Stimulated activated CD4-positive, alpha-beta T cell treated with anti-CD3 and anti-CD28 coated beads, Interleukin-15, amount 100 ng/mL, for 48 hours (primary cell): ENCODE data around the gene GPR55.

Source experiments
- DNase-seq, 2 donors: peaks; one replicate each; pipeline ENCODE4 v3.0.0-alpha.2; 2020; ENCODE audit warnings: low read depth in 2 of 2

GPR55 gene

DNA sequence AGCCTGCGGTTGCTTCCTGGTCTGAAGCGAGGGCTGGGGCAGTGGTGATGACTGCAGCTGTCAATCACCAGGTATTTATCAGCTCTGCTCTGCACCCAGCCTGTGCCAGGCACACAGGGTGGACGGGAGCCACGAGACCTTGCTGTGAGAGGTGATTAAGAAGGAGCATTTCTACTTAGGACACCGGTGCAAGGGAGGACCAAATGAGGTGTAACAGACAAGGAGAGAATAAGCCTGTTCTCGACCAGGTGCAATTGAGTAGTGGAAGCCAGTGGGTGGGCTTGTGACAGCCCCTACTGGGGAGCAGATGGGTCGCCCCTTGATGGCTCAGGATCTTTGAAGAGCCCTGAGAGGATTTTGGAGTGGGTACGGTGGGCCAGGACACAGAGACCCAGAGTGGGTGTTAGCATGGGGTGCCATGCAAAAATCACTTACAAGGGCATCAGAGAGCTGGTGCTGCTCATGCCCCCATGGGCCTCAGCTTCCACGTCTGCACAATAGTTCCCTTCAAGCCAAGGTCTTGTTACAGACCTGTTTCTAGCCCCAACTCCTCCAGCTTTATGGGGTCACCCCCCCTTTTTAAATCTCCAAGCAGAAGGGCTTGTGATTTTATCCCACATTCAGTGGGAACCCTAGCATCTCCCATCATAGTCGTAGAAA lies 24.6 kb downstream of the GPR55 start:
- DNase-seq: no peak

DNA sequence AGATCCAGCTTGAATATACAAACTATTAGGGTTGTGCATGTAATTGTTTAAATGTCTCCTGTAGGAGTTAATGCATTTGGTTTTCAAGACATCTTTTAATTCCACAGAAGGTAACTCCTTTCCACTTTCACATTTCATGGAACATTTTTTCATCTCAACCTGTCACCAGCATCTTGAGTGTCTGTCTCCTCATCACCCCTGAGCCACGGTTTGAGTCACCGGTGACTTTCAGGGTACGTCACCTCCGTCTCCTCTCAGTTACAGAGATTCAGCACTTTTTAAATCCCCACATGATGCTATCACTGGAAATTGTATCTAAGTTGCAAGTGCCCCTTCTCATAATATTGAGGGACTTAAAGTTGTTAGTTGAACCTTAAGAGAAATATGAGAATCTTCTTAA lies 25.3 kb downstream of the GPR55 start:
- DNase-seq: peak; percentile 63 to 66

DNA sequence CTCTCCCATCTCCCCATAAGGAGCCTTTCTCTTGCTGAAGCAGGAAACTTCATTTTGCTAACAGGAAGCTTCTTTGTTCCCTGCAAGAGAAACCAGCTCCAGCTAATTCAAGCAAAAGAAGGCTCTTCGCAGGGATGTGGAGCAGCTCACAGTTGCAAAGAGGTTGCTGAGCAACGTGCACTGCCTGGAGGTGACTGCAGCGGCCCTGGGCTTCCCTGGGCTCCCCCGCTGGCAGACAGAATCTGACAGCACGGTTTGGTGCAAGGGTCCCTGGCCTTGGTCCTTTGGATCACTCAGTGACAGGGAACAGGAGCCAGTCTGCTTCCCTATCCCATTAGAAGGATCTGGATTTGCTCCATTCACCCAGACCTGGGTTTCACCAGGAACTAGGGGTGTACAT lies 25.8 kb downstream of the GPR55 start:
- no peak for DNase-seq

DNA sequence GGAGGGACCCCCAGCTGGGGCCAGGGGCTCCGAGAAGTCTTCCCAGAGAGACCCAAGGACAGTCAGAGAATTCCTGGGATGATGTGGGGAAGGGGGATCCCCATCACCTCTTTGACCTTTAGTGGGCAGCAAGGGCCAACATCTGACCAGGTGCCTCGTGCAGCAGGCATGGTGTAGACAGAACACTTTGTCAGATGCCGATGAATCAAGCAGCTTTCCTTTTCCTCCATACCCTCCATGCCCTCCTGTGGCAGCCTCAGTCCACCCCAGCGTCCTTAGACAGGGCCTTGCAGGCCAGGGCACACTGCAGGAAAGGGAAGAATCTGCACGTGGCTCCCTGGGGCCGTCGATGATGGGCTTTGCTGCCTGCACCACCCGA lies 26.3 kb downstream of the GPR55 start:
- DNase-seq: no peak

DNA sequence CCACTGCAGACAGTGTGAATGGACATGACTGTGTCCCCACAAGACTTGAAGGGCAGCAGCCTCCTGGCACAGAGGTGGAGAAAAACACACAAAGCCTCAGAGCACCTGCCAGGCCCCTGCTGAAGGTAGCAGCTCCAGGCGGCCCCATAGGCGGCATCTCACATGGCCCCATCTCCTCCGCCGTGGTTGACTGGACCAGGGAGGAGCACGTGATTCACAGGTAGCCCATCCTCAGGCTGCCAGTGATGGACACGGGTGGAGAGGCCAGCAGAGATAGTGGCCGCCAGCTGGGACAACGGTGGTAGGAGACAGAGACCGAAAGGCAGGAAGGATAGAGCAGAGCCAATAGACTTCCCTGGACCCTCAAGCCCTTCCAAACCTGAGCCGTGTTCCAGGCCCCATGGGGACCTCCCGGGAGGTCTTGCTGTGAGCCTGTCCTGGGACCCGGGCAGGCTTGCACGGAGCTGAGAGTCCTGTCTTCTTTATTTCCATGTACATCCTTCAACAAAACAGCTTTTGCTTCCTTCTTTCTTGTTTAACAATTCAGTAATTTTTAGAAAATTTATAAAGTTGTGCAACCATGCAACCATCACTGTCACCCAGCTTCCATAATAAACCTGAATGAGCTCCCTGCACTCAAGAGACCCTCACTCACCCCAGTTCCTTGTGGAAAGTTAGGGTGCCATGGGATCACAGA lies 26.9 kb downstream of the GPR55 start:
- no peak for DNase-seq

DNA sequence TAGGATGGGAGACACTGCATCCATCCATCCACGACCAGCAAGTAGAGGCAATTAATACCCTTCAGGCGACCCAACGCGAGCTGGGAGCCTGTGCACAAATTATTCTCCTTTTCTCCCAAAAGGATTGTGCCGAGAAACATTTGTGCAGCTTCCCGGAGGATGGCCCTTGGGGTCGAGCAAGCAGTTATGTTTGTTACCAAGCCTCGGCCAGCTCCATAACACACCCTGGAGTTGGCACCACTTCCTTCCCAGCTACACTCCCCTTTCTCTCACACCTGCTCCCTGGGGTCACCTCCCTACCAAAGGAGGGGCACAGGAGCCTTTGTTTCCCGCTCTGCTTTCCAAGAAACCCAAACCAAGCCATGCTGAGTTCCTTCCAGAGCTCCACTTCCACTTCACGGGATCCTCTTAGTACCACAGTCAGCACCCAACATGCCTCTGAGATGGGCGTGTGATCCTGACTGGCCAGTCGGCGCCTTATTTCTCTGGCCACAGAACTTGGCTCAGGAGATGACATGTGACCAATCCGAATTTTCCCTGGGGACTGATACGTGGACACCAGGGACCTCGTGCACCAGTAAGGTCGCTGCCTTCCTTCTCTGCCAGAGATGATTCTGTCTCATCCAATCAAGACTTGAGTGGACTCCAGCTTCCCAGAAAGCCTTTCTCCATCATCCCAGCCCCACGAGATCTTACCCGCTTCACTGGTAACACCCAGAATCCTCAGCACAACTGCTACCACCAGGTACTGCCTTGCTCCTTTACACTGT lies 28.5 kb downstream of the GPR55 start:
- DNase-seq: no peak

DNA sequence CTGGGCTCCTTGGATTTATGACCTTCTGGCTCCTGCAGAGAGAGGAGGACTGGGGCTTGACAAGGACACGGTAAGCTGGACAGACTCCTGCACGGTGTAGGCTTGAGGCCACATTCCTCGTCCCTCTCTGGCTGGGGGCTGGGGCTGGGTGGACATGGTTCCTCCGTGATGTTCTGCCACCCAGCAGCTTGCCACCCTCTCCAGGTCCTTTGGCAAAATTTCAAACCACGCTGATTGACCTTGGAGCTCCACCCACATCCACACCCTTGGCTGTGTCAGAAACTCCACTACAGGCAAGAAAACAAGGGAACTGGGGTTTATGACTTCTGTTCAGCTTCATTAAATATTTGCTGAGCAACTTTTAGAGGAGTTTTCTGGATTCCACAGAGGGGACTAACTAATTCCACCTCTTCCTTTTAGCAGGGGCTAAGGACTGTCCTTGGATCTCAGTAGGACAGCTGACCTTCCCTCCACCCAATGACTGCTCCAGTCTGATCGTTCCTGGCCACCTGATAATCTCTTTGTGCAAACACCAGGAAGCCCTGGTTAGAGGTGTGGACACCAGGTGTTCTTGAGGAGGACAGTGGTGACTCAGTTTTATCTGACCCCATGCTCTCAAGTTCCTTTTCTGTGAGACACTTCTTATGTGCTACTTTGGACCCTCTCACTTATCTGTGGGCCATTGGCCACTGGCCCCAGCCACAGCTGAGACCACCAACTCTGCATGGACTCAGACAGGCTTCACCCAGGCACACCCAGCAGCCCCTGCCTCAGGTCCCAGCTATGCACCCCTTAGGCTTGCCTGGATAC lies 29.3 kb downstream of the GPR55 start:
- no peak for DNase-seq

DNA sequence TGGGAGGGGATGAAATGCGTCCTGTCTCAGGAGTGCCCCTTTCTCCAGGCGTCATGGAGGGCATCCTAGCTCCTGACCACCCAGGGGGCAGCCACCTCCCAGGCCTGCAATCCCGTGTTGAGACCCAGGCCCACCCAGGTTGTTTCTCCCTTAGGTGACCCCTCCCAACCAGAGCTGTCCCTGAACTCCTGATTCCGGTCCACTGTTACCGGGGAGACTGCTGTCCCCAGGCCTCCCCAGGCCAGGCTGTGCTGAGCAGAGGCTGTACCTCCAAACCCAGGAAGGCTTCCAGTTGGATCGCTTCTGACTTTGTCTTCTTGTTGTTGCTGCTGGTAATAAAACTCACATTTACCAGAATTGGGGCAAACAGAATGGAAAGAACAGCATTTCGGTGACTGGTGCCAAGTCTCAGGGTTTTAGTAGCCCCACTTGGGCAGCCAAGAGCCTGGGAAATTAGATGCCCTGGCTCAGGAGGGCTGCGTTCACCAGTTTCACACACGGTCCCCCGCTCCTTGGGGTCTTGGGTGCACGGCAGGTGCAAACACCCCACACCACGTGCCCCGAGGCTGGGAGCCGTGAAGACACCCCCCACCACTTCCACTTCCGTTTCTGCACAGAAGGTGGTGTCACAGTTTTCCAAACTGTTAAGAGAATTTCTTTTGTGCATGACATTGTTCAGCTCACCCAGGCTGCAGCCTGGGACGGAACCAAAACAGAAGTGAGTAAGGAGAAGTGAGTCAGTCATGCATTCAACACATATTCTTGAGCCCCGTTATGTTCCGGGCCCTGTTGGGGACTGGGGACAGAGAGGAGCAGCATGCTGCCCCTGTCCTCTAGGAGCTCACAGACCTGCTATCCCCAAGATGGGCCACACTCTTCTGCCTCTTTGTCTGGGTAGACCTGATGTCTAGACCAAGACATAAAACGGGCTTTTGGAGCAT lies 30.9 kb downstream of the GPR55 start:
- no peak for DNase-seq

DNA sequence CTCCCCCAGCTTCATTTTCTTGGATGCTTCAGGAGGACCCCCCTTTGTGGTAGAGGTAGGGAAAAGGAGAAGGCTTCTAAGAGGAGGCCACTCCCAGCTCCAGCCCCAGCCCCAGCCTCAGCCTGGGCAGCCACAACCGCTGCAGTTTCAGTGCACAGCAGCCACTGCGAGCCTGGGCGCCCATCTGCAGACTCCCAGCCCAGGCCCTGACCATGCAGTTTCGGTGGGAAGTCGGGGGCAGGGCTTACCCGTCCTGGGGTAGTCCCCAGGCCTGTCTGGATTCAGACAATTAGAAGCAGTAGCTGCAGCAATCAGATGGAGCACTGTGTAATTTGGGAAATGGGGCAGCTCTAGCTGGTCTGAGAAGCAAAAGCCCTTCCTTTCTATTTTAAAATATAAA lies 31.7 kb downstream of the GPR55 start:
- no peak for DNase-seq

DNA sequence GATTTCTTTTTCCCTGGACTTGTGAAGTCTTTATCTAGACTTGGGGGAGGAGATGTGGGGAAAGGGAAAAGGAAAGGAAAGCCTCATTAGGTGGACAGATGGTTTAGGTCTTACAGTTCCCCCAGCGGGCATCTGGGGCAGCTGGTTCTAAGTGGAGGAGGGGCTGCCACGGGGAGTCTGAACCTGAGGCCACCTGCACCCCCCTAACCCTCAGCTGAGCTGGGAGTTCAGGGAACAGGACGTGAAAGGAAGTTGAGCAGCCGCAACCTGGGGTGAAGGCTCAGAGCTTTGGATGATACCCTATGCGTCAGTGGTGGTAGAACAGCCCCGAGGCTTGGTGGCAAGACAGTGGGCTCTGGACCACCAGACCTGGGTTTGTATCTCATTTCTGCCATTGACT lies 33.5 kb downstream of the GPR55 start:
- DNase-seq: no peak

DNA sequence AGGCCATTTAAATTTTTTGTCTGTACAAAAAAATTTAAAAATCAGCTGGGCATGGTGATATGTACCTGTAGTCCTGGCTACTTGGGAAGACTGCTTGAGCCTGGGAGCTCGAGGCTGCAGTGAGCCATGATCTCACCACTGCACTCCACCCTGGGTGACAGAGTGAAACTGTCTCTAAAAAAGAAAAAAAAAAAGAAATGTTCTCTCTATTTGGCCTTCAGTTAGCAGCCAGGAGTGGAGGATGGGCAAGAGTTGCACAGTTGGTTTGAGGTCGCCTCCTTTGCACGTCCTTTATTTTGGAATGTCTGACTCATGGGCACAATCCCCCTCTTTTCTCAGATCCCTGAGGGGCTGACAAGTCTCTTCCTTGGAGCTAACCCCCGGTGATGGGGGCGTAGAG lies 34.0 kb downstream of the GPR55 start:
- DNase-seq: no peak

DNA sequence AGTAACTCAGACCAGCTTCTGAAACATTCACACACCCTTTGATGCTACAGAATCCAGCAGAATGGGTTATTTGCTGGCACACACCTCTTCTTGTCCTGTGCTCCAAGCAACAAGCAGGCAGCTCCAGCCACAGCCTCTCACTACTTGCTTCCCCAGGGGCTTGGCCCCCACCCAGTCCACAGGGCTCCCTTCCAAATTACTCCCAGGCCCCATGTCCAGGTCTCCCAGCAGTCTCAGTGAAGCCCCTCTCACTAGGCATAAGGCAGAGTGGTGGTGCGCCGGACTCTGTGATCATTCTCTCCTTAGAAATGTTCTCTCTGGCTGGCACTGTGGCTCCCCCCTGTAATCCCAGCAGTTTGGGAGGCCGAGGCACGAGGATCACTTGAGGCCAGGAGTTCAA lies 34.4 kb downstream of the GPR55 start:
- DNase-seq: no peak

DNA sequence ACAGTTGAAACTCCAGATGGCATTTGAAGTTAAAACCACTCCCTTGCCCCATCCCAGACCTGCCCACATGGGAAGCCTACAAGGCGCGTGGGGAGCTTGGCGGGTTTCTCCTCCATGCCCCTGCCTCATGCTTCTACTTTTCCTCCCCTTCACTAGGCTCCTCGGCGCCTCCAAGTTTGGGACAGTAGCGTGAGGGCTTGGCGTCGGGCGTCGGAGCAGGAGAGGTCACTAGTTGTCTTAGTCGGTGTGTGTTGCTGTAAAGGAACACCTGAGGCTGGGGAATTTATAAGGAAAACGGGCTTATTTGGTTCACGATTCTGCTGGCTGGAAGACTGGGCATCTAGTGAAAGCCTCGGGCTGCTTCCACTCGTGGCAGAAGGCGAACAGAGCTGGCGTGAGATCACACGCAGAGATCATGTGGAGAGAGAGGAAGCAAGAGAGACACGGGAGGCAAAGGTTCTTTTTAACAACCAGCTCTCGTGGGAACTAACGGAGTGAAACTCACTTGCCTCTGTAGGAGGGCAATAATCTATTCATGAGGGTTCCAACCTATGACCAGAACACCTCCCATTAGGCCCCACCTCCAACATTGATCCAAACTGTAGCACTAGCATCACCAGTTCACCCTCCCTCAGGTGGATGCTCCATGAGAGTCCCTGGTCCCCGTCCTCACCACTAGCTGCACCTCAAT lies 35.0 kb downstream of the GPR55 start:
- DNase-seq: no peak

DNA sequence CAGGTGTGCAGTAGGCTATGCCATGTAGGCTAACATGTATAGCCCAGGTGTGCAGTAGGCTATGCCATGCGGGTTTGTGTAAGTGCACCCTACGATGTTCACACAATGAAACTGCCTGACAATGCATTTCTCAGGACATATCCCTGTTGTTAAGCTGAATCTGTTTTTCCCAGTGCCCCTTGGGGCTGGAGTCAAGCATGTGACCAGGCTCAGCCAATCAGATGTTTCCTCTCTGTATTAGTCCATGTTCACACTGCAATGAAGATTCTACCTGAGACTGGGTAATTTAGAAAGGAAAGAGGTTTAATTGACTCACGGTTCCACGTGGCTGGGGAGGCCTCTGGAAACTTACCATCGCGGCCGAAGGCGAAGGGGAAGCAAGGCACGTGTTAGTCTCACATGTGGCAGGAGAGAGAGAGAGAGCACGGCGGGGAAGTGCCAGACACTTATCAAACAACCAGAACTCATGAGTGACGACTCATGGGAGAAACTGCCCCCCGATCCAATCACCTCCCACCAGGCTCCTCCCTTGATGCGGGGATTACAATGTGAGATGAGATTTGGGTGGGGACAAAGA lies 36.1 kb downstream of the GPR55 start:
- no peak for DNase-seq

DNA sequence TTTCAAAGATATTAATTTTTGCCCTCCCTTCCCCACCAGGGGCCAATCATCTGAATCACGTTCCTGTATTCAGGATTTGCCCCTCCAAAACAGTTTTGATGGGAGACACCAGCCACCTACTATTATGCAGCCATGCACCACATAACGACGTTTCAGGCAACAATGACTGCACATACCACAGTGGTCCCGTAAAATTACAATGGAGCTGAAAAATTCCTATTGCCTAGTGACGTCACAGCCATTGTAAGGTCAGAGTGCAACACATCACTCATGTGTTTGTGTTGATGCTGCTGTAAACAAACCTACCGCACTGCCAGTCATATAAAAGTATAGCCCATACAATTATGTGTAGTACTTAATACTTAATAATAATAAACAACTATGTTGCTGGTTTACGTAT lies 37.7 kb downstream of the GPR55 start:
- no peak for DNase-seq

DNA sequence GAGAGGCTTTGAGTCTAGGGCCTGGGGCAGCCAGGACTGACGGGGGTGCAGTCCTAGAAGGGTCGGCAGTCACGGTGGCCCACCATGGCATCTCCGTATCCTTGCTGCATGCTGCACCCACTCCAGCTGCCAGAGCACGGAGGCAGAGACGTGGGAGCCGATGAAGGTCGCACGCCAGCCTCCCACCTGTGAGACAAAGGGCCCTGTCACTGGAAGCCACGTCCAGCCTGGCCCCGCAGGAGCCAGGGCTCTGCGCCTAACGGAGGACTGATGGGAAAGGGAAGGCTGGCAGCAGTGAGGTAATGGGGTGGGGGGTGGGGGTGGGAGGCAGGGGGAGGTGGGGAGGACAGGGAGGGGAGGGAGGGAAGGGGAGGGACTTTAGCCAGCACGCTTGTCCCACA lies 38.4 kb downstream of the GPR55 start:
- no peak for DNase-seq

DNA sequence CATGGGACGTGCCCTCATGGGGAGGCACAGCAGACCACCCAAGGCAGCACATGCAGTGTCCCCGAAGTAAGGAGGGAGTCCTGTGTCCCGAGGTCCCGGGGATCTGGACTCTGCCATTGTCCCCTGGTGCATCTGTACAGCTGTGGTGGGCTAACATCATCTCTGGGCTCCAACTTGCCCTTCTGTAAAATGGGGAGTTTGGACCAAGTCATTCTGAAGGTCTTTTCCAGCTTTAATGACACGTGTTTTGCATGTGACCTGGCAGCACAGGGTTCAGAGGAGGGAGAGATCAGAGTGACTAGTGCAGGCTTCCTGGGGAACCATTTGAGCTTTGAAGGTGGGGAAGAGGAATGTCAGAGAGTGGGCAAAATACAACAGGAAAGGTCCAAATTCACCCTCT lies 38.8 kb downstream of the GPR55 start:
- no peak for DNase-seq

DNA sequence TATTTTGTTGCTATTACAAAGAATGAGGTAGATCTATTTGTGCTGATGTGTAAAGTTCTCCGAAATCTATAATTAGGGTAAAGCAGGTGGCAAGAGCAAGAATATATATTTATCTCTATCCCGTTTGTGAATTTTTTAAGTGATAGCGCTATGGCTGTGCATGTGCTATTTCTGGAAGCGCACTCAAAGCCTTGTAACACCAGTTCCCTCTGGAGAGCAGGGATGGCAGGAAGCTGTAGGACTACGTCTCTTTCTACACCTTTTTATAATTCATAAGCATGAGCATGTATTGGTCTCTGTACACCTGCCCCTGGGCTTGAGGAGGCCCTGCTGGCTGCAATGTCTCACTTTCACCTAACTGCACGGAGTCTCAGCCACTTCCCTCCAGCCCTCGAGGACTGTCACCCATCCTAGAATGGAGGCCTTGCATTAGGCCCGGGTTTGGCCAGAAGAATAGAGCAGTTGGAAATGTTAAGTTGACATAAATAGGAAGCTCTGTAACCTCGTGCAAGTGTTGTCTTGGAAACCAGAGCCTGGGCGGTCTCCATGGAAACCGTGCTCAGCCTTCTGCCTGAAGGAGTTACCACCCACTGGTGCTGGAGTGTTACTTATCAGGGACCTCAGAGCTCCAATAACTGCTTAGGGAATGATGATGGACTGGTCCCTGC lies 39.4 kb downstream of the GPR55 start:
- DNase-seq: no peak

DNA sequence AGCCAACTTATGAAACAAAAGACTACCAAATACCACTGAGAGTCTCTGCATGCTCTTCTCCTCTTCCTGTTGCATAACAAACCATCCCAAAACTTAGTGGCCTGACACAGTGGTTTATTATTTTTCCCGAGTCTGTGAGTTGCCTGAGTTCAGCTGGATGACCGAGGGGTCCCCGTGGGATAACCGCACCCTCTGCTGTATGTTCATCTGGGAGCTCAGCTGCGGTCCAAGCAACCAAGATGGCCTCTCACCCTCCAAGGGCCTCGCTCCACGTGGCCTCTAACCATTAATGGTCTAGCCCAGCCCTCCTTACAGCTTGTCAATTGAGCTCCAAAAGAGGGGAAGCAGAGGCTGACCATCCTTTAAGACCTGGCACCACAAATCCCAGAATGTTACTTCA lies 43.2 kb downstream of the GPR55 start:
- no peak for DNase-seq

DNA sequence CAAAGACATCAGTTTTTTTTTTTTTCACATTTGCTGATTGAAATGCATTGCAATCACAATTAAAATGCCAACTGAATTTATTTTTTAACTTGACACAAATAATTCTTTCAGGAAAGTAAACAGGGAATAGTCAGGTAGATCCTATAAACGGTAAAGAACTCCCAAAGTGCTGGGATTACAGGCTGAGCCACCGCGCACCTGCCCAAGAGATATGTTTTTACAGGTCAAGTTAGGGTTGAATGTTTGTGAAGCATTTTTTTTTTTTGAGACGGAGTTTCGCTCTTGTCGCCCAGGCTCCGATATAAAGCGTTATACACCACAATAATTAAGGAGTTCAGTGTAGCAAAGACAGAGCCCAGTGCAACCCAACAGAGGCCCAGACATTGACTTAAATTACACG lies 45.2 kb downstream of the GPR55 start:
- no peak for DNase-seq
